DND-41 (cell line): ENCODE measurements around the gene ATP6V1B1.

Experiments used
- ATAC-seq: fragments of 200-7000 bp; cut with Tn5 transposase; 3 replicates; pipeline ENCODE4 v1.9.1; 2021; ENCODE audit warnings: low read depth; ENCODE audit not compliant: insufficient read depth
- DNase-seq: peaks from one replicate; pipeline ENCODE4 v3.0.0-alpha.2; 2020
- H2AFZ ChIP-seq: 2 replicates; pipeline ENCODE4 v1.6.0; 2012; ENCODE audit warnings: low read depth, low read length
- H3K27ac ChIP-seq: 2 replicates; pipeline ENCODE4 v1.5.1; 2012; ENCODE audit warnings: low read length, inconsistent platforms
- H3K27me3 ChIP-seq: fragments of 200-600 bp; sonication (generic); 2 replicates; pipeline ENCODE4 v1.6.0; 2012; ENCODE audit warnings: low read length, mild to moderate bottlenecking, inconsistent platforms; ENCODE audit not compliant: insufficient read depth, poor library complexity
- H3K36me3 ChIP-seq: 2 replicates; pipeline ENCODE4 v1.5.1; 2012; ENCODE audit warnings: low read length, inconsistent platforms; ENCODE audit not compliant: insufficient read depth
- H3K4me1 ChIP-seq: 2 replicates; pipeline ENCODE4 v1.5.1; 2012; ENCODE audit warnings: mild to moderate bottlenecking, low read length; ENCODE audit not compliant: insufficient read depth
- H3K4me2 ChIP-seq: 2 replicates; pipeline ENCODE4 v1.6.0; 2012; ENCODE audit warnings: mild to moderate bottlenecking, moderate library complexity, low read length, inconsistent platforms; ENCODE audit not compliant: insufficient read depth
- H3K4me3 ChIP-seq, 2 experiments: fragments of 200-600 bp in 1 of 2; shearing (Covaris generic) in 1 of 2; 2 replicates each; pipeline ENCODE4 v1.5.1; 2012 to 2016; ENCODE audit warnings: inconsistent platforms in 2 of 2, low read length in 2 of 2, mild to moderate bottlenecking in 2 of 2, low read depth in 1 of 2, moderate library complexity in 1 of 2
- H3K79me2 ChIP-seq: 2 replicates; pipeline ENCODE4 v1.6.0; 2012; ENCODE audit warnings: low read length, inconsistent platforms; ENCODE audit not compliant: insufficient read depth
- H3K9ac ChIP-seq: 2 replicates; pipeline ENCODE4 v1.6.0; 2012; ENCODE audit warnings: low read depth, mild to moderate bottlenecking, inconsistent platforms, low read length, moderate library complexity
- H3K9me3 ChIP-seq: 2 replicates; pipeline ENCODE4 v1.5.1; 2012; ENCODE audit warnings: low read length, moderate library complexity, mild to moderate bottlenecking, inconsistent platforms; ENCODE audit not compliant: insufficient read depth, severe bottlenecking
- H4K20me1 ChIP-seq: 2 replicates; pipeline ENCODE4 v1.6.0; 2012; ENCODE audit warnings: low read length; ENCODE audit not compliant: insufficient read depth
- EZH2 ChIP-seq: IDR thresholded peaks from 3 replicates; pipeline ENCODE4 v1.6.1; 2012; ENCODE audit warnings: borderline replicate concordance, low read depth, mild to moderate bottlenecking, moderate library complexity, low read length, inconsistent platforms; ENCODE audit not compliant: severe bottlenecking
- TF ChIP-seq, protein P1 (sequence below): IDR thresholded peaks from 2 replicates; pipeline ENCODE4 v1.5.1; 2012; ENCODE audit warnings: borderline replicate concordance, low read length, moderate library complexity, mild to moderate bottlenecking; ENCODE audit not compliant: poor library complexity, severe bottlenecking; ENCODE audit errors: extremely low read depth

ATP6V1B1 gene

DNA sequence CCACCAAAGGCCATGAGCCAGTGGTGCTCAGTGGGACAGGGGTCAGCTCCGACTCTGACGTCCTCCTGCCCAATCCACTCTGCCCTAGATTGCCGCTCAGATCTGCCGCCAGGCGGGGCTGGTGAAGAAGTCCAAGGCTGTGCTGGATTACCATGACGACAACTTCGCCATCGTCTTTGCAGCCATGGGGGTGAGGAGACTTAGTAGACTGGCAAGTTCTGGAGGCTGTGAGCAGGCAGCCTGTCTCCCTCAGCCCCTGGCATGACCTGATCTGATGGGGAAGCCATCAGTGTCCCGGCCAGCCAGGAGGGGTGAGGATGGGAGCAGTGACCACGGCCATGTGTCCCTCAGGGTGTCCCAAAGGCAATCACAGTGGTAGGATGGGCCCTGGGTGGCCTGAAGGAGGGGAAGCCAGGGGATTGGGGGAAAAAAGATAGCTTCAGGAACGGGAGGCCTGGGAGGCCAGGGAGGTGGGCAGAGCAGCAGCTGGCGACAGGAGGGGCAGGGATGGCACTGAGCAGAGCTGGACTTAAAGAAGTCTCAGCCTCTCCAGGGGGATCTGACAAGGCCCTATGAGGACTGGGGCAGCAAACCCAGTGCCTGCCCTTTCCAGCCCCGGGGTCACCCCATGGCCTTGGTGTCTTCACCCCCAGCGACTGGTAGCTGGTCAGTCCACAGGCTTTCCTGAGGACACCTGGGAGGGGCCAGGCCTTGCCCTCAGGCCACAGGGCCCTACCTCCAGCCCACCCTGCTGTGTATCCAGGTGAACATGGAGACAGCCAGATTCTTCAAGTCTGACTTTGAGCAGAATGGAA is 25.3 kb downstream of the ATP6V1B1 start:
- no peaks in the 10 kb centered on the region; the same call in 1 of the 2 replicates for H4K20me1 ChIP-seq
- no peak for TF ChIP-seq EZH2
- TF ChIP-seq, protein P1, sequence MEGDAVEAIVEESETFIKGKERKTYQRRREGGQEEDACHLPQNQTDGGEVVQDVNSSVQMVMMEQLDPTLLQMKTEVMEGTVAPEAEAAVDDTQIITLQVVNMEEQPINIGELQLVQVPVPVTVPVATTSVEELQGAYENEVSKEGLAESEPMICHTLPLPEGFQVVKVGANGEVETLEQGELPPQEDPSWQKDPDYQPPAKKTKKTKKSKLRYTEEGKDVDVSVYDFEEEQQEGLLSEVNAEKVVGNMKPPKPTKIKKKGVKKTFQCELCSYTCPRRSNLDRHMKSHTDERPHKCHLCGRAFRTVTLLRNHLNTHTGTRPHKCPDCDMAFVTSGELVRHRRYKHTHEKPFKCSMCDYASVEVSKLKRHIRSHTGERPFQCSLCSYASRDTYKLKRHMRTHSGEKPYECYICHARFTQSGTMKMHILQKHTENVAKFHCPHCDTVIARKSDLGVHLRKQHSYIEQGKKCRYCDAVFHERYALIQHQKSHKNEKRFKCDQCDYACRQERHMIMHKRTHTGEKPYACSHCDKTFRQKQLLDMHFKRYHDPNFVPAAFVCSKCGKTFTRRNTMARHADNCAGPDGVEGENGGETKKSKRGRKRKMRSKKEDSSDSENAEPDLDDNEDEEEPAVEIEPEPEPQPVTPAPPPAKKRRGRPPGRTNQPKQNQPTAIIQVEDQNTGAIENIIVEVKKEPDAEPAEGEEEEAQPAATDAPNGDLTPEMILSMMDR: no peak
- peaks cover 5% of the 10 kb centered on the region for H3K4me1 ChIP-seq
- H3K4me3 ChIP-seq: no peak overlapping the region
- no peaks in the 10 kb centered on the region for H3K36me3 ChIP-seq
- DNase-seq (no peak), ATAC-seq (no peak)
- no peaks in the 10 kb centered on the region for H3K27me3 ChIP-seq
- no peak overlapping the region for H3K4me2 ChIP-seq
- no peak overlapping the region for H2AFZ ChIP-seq
- H3K9ac ChIP-seq: no peak overlapping the region
- no peaks in the 10 kb centered on the region for H3K79me2 ChIP-seq
- no peaks in the 10 kb centered on the region for H3K9me3 ChIP-seq
- H3K27ac ChIP-seq: no peak overlapping the region

DNA sequence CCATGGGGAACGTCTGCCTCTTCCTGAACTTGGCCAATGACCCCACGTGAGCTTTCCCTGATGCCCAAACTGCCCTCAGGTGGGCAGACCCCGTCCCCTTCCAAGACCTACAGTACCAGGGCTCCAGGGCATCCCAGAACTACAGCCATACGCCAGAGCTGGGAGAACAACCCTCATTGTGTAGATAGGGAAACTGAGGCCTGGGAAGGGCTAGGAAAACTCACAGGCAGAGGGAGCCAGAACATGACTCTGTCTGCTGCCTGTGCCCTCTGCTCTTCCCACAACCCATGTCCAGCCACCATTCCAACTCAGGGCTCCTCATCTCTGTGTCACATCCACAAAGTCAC is 25.9 kb downstream of the ATP6V1B1 start:
- H3K36me3 ChIP-seq: no peaks in the 10 kb centered on the region
- H3K4me1 ChIP-seq: peaks cover 5% of the 10 kb centered on the region
- no peak for TF ChIP-seq EZH2
- TF ChIP-seq, protein P1: no peak
- no peak overlapping the region for H2AFZ ChIP-seq
- no peak overlapping the region for H3K27ac ChIP-seq
- no peaks in the 10 kb centered on the region for H3K27me3 ChIP-seq
- H3K9me3 ChIP-seq: no peaks in the 10 kb centered on the region
- no peak overlapping the region for H3K4me2 ChIP-seq
- no peaks in the 10 kb centered on the region; the same call in 1 of the 2 replicates for H4K20me1 ChIP-seq
- no peak overlapping the region for H3K4me3 ChIP-seq
- DNase-seq (no peak), ATAC-seq (no peak)
- no peak overlapping the region for H3K9ac ChIP-seq
- H3K79me2 ChIP-seq: no peaks in the 10 kb centered on the region

DNA sequence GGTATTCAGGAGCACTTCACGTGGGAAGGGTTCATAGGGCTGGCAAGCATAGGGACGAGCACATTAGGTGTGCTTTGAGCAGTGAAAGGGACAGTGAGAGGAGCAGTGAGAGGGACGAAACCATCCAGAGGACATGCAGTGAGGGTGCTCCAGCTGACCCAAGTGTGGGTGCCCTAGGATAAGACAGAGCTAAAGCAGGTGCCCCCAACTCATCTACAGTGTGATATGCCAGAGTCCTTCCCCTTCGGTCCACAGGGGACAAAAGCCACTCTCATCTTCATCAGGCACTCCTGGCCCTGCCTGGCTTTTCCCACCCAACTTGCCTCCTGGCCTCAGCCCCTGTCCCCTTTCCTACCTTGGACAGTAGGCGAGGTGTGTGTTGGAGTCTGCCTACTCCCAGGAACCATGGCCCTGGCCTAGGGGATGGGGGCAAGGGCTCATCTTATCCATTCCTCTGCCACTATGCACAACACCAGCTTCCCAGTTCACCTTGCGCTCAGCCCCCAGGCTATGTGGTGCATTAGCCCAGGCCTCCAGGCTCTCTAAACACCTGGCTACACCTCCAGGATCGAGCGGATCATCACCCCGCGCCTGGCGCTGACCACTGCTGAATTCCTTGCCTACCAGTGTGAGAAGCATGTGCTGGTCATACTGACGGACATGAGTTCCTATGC is 26.6 kb downstream of the ATP6V1B1 start:
- TF ChIP-seq EZH2: no peak
- TF ChIP-seq, protein P1: no peak

More for the DNA sequence above, 26.6 kb downstream of the ATP6V1B1 start:
- DNase-seq (no peak), ATAC-seq (no peak)
- no peak overlapping the region for H3K4me2 ChIP-seq
- no peak overlapping the region for H2AFZ ChIP-seq
- H3K9ac ChIP-seq: no peak overlapping the region
- H4K20me1 ChIP-seq: no peaks in the 10 kb centered on the region; the same call in 1 of the 2 replicates
- H3K79me2 ChIP-seq: no peaks in the 10 kb centered on the region
- no peak overlapping the region for H3K4me3 ChIP-seq
- H3K27ac ChIP-seq: no peak overlapping the region
- no peaks in the 10 kb centered on the region for H3K36me3 ChIP-seq
- no peaks in the 10 kb centered on the region for H3K9me3 ChIP-seq
- H3K27me3 ChIP-seq: no peaks in the 10 kb centered on the region
- H3K4me1 ChIP-seq: peaks cover 5% of the 10 kb centered on the region
